GM11168 (cell line): Measurements from ENCODE around the gene CCDC187.
"Not testable (repeated sequence)": the region's sequence is repeated elsewhere in the genome, so short reads cannot be mapped to it uniquely, and the experiment has no call there.

Experiments used
- in situ Hi-C: fragments of 300-500 bp; cut with MboI; formaldehyde crosslinking; loops from one replicate; pipeline ENCODE4 v1.12.0; 2022; ENCODE audit warnings: low sequenced_read_pairs; ENCODE audit not compliant: unreplicated experiment

Gene CCDC187

DNA sequence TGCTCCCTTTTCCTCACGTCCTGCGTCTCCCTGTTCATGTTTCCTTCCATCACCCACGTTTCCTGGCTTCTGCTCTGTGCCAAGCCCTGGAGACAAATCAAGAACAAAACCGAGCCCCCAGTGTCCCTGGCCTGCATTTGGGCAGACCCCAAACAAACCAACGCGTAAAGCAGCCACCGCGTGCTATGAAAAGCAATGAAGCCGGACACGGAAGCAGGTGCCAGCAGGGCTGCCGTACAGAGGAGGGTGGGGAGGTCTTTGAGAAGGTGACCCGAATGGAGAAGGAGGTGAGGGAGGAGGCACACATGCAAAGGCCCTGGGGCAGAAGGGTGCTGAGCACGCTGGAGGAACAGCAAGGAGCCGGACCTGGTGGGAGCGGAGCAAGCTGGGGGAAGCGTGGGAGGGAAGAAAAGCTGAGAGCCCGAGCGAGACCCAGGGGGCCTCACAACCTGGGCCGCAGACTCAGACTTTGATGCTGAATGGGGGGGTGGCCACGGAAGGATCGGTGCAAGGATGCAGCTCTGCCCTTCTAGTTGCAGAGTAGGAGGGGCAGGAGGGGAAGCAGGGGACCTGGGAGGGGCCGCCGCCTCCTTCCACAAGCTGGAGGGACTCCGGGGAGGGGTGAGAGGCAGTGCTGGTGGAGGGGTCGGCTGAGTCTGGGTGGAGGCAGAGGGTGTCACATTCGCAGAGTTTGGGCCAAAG lies 56.9 kb downstream of the CCDC187 start:
- in situ Hi-C loops: no loop called here

DNA sequence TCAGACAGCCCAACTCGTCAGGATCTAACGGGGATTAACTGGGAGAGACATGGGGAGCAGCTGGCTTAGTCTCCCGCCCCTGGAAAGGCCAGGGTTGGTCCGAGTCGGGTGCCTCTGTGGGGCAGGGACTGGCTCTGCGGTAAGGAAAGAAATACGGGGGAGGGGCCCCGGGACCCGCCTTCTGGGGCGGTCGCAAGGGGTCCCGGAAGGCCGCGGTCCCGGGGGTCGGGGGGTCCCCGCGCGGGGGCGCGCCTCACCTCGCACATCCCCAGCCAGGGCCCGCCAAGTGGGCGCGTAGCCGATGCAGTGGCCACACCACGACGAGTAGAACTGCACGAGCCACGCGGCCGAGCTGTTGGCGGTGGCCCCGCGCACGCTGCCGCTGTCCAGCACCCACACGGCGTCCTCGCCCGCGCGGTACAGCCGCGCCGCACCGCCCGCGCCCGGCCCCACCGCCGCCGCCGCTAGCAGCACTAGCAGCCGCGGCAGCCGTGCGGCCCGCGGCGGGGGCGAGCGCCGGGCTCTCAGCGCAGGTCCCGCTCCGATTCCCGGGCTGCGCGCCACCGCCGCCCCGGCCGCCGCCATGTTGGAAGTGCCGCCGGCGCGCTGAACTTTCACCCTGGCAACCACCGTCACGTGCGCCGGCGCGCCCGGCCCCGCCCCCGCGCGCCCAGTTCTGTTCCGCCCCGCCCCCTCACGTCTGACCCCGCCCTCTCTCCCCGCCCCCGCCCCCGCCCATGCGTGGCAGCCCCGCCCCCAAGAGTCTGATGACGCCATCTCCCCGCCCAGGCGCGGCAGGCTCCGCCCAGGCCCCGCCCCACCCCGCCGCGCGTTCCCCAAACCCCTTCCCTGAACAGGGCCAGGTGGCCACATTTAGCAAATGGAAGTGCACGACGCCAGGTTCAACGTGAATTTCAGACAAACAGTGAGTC lies 58.4 kb downstream of the CCDC187 start, which contains the start of gene QSOX2:
TSS of gene QSOX2 (minus strand) at position 594 of the 932 bp plus-strand sequence. CDS start at position 585, 9 bp downstream.
- in situ Hi-C loops: no loop called here

DNA sequence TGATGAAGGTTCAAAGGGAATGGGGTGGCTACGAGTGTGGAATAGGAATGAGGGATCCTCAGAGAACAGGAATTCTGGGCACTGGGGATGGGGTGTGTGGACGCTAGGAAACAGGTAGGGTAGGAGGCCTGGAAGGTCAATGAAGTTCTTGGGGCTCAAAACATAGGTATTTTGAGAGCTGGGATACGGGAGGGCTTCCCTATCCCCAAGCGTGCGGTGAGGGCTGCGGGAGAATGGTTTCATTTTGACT lies 59.0 kb downstream of the CCDC187 start:
- in situ Hi-C loops: no loop called here

DNA sequence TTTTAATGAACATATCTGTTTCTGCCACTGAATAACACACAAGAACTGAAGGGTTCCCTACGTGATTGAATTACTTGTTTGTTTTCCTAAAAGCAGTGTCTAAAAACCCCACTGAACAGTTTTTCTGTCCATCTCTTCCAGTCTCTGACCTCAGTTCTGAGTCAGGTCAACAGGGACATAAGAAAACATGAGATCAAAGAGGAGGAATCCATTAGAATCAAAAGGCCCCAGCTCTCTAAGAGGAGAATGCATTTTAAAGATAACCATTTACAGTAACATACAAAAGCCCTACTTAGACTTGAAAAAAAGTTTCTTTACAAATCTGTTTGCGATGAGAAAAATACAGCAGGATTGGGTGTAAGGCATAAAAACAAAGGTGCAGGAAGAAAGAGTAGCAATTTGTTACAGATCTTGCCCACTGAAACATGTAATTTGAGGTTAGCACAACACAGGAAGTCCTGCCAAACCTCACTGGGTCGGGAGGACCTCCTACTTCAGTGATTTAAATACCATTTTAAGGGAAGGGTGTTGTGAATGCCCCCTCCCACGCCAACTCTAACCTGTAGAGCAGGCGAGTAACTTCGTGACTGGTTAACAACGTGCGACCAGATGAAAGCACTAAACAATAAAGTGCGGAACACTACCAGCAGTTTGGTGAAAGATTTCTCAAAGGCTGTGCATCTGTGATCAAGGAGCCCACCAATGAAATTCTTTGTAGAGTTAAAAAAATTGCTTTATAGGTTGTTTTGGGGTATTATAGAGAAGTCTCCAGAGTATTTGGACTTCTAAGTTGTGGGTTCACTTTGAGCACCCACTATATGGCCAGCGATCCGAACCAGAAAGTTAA lies 59.5 kb downstream of the CCDC187 start:
- in situ Hi-C loops: no loop called here

DNA sequence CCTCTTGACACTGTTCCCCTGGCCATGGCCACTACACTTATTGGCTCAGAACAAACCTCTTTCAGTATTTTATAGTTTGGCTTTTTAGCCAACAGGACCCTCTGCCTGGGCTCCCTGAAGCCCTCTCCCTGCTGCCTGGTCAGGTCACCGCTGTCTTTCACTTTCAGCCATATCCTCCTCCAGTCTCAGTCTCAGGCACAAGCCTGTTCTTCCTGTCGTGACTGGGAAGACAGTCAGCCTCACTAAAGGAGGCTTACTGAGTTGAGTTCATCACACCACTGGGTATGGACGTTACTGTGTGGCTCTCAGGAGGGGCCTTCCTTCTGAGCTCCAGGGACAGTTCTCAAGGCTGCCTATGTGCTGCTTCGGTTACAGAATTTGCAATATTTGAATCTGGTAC lies 60.3 kb downstream of the CCDC187 start:
- in situ Hi-C loops: no loop called here

DNA sequence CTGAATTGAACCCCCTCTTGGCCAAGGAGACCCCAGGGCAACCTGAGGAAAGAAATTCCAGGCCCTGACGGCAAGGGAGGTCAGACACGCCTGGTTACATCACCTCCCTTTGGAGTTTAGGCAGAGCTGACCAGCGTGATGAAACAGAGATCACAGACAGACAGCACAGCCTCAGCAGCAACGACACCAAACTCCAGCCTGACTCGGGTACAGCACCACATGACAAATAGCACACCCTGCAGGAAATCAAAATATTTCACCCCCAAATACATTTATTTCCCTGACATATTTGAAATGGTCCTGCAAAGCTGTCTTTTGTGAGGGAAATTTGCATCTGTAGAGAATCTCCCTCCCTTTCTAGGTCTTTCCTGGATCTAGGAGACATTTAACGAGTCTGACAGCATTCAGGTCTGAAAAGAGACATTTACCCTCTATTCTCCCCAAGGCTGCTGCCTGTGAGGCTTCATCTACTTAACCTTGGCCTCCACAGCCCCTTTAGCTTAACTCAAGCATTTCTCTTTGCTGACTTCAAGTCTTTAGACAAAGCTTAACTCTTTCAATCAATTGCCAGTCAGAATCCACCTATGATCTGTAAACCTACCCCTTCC lies 60.9 kb downstream of the CCDC187 start:
- in situ Hi-C loops: no loop called here

DNA sequence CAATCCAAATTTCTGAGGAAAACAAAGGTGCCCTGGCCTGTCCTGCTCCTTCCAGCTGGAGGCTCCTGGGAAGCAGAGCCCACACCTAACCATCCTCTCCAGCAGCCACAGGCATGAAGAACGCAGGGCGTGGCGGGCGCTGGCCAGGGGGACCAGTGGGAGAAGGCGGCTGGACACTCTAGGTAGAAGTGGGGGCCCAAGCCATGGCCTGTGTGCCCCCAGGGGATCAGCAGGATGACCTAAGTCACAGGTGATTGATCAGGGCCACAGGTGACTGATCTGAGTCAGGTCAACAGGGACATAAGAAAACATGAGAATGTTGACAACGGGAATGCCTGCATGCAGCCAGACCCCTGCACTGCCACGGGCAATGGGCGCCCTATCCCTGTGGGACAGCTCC lies 61.6 kb downstream of the CCDC187 start:
- in situ Hi-C loops: no loop called here

DNA sequence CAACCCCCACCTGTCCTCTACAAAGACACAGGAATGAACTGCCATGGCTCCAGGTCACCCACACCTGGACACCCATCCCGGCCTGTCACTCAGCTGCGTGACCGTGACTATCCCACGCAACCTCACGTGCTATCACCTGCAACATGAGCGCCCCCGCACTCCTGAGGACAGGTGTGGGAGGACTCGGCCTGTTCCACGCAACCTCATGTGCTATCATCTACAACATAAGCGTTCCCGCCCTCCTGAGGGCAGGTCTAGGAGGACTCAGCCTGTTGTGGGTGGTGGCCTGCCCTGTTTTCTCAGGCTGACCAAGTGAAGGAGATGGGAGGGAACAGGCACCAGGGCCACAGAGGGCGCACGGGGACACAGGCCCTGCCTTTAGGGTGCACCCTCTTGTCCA lies 62.4 kb downstream of the CCDC187 start:
- in situ Hi-C loops: no loop called here

DNA sequence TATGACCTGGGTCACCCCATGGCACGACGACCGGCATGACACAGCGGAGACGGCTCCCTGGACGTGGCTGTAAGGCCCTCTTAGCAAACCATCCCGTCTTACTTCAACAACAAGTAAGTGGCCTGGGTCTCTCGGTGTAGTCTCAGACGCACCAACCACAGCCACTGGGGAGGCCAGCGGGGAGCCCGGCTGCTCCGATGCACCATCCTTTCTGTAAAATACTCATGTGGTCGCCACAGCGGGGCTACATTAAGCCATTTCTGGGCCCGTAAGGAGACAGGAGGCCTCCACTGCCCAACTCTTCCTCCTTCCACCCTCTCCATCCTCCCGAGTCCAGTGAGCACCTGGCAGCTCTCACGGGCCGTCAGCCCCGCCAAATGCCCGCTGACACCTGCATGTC lies 63.0 kb downstream of the CCDC187 start:
- in situ Hi-C loops: no loop called here

DNA sequence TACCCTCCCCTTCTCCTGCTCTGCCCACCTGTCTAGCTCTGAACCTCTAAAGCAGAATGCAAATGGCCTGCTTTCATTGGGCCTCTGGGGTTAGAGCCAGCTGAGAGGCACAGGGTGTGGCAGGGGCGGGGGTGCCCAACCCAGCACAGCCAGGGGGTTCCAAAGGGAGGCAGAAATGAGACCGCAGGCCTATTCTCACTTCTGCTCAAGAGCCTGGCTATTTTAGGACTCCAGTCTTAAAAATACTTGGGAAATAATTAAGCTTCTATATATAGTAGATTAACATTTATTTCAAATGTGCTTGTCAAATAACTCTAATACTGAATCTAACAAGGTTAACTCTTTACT lies 63.9 kb downstream of the CCDC187 start:
- in situ Hi-C loops: no loop called here

DNA sequence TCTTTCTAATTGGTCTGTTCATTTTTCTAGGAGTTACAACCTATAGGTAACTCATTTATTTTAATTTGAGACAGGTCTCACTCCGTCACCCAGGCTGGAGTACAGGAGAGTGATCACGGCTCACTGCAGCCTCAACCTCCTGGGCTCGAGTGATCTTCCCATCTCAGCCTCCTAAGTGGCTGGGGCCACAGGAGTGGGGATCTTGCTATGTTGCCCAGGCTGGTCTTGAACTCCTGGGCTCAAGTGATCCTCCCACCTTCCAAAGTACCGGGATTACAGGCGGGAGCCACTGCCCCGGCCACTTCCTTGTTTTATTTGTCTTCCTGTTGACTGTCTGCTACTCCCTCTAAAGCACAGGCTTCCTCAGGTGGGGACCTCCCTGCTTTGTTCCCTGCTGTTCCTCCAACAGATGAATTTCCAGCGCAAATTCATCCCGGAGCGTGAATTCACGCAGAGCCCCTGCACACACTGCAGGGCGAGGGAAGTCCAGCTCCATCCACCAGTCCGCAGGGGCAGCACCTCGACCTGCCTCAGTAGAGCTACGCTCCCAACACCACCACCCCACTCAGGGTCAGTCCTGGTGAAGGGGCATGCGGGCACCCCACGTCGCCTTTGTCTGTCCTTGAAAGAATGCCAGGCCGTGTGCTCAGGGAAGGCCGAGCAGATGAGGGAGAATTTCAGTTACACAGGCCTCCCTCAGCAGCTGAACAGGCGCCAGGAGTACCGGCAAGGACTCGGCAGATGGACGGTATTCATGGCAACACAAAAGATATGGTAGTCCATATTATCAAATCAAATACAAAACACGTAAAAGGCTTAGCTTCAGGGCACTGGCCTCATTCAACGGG lies 64.5 kb downstream of the CCDC187 start:
- in situ Hi-C loops: no loop called here

DNA sequence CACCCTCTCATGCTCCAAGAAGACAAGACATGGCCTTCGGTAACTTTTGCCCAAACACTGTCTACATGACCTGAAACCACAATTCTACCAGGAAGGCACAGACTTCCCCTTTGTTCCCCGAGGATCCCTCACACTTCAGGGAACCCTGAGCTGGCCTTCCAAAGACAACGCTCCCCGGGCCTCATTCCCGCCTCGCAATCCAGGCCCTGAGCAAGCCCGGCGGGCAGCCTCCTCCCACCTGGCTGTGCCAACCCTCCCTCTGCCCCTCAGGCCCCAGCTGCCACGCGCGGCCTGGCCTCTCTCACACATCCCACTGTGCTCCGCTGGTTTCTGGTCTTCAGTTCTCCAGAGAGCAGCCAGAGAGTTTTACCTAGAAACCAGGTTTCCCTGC lies 65.6 kb downstream of the CCDC187 start:
- in situ Hi-C loops: no loop called here

DNA sequence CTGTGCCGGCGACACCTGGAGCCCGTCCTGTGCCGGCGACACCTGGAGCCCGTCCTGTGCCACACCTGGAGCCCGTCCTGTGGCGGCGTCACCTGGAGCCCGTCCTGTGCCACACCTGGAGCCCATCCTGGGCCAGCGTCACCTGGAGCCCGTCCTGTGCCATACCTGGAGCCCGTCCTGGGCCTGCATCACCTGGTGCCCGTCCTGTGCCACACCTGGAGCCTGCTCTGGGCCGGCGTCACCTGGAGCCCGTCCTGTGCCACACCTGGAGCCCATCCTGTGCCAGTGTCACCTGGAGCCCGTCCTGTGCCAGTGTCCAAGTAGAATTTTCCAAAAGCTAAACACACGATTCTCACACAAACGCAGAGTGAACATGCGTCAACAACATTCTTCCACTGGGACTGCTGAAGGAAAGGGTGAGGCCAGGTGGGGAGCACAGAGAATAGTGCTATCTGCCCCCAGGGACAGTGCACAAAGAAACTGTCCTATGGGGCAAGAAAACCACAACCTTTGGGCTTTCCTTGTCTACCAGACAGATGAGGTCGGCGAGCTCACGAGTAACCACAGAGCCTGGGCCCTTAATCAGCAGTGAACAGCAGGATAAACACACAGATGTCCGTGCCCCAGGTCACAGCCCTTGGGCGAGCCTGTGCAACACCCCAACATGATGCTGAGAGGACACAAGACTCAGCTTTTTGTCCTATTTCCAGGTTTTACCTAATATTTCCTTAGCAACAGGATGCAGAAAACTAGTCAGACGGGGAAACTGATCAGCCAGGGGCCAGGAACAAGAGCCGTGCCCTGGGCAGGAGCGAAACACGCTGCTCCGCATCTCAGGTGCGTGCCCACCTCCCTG lies 66.2 kb downstream of the CCDC187 start:
- in situ Hi-C loops: no loop called here

DNA sequence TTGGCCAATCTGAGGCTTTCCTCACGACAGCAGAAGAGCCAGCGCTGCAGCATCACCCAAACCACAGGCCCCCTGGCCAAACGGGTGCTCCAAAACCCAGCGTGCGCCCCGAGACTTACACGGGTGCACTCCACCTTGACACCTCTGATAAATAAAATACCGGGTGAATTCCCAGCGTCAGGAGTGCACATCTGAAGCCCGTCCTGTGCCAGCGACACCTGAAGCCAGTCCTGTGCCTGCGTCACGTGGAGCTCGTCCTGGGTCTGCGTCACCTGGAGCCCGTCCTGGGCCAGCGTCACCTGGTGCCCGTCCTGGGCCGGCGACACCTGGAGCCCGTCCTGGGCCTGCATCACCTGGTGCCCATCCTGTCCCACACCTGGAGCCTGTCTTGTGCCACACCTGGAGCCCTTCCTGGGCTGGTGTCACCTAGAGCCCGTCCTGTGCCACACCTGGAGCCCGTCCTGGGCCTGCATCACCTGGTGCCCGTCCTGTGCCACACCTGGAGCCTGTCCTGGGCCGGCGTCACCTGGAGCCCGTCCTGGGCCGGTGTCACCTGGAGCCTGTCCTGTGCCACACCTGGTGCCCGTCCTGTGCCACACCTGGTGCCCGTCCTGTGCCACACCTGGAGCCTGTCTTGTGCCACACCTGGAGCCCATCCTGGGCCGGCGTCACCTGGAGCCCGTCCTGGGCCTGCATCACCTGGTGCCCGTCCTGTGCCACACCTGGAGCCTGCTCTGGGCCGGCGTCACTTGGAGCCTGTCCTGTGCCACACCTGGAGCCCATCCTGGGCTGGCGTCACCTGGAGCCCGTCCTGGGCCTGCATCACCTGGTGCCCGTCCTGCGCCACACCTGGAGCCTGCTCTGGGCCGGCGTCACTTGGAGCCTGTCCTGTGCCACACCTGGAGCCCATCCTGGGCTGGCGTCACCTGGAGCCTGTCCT lies 67.2 kb downstream of the CCDC187 start:
- in situ Hi-C loops: not testable (repeated sequence)

DNA sequence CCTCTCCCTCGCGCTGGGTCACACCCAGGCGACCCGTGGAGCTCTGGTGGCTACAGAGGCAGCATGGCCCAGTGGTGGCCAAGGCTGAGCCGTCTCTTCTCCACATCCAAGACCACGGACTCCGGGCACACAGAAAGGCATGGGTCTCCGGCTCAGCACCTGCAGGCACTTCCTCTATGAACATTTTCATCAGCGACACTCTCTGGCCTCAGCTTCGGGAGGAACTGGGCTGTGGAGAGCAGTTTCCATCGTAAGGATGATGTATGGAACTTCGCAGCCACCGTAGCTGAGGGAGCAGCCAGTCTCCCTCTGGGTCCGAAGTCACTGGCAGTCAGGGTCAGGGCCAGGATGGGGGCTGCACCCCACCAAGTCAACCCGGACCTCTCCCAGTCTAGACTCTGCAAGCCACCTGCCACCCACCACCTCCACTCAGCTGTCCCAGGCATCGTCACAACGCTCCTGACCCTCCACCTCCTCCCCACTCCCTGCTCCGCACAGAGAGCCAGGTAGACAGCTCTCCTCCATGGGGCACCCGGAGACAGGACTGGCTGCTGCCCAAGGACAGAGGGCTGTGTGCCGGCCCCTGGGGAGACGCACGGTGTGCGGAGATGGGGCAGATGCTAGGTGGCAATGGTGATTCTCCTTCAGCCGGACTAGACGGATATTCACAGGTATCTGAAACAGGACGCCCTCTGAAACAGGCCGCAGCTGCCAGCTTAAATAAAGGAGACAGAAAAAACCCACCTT lies 68.0 kb downstream of the CCDC187 start:
- in situ Hi-C loops: no loop called here

DNA sequence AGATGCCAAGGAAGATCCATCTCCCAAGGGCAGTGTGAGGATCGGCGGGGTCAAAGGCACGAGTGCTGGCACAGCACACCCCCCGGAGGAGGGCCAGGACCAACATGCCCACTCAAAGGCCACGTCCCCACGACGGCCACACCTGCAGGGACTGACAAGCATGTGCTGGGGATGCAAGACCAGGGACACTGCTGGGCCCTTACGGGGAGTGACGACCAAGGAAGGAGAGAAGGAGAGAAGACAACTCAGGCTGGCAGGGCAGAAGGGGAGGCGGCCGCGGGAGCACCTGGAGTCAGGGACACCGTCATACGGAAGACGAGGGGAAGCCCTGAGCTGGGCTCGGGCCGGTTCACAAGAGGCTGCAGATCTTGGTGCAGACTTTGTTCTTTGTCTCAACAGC lies 68.7 kb downstream of the CCDC187 start:
- in situ Hi-C loops: no loop called here

DNA sequence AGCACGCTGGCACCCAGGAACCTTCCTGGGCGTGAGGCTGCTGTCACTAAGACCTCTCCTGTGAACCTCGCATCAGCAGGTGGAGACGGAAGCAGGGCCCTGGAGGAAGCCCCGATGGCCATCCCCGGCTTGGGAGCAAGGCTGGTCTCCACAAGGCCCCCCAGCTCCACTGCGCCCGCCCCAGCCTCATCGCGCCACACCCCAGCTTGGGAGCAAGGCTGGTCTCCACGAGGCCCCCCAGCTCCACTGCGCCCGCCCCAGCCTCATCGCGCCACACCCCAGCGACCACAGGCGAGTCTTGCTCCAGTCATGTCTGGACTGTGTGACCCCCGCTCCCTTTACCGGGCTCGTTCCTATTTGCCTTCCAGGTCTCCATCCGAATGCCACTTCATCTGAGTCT lies 69.3 kb downstream of the CCDC187 start:
- in situ Hi-C loops: no loop called here
